GM06990 (cell line): ENCODE results near the gene DOCK7.

Source experiments
- DNase-seq: peaks from one replicate; pipeline ENCODE4 v3.0.0-alpha.2; 2011; ENCODE audit not compliant: insufficient read length; ENCODE audit errors: extremely low read depth
- H3K27me3 ChIP-seq: replicated peaks from 2 replicates; pipeline ENCODE4 v1.6.0; 2011; ENCODE audit warnings: low read length; ENCODE audit not compliant: control insufficient read depth, insufficient read depth
- H3K36me3 ChIP-seq: 2 replicates; pipeline ENCODE4 v1.5.1; 2011; ENCODE audit warnings: low read length; ENCODE audit not compliant: control insufficient read depth, insufficient read depth
- H3K4me3 ChIP-seq: replicated peaks from 2 replicates; pipeline ENCODE4 v1.5.1; 2011; ENCODE audit warnings: low read depth, mild to moderate bottlenecking, control low read depth, low read length
- TF ChIP-seq, protein P1 (sequence below): IDR thresholded peaks from 2 replicates; pipeline ENCODE4 v1.5.1; 2011; ENCODE audit warnings: low read length, control low read depth, mild to moderate bottlenecking, inconsistent platforms; ENCODE audit not compliant: insufficient read depth, poor library complexity, severe bottlenecking

DOCK7 gene

GRCh38 chr1:62687903-62688686 is at the start of gene DOCK7:
TSS of gene DOCK7 (minus strand) at chr1:62688386. CDS start at chr1:62688264, 122 bp downstream.
- H3K4me3 ChIP-seq: peak within 1 kb of the TSS; percentile 80
- H3K36me3 ChIP-seq: no peaks in the 10 kb centered on the region
- no peaks in the 10 kb centered on the region for H3K27me3 ChIP-seq
- DNase-seq: peak; percentile 79
- TF ChIP-seq, protein P1, sequence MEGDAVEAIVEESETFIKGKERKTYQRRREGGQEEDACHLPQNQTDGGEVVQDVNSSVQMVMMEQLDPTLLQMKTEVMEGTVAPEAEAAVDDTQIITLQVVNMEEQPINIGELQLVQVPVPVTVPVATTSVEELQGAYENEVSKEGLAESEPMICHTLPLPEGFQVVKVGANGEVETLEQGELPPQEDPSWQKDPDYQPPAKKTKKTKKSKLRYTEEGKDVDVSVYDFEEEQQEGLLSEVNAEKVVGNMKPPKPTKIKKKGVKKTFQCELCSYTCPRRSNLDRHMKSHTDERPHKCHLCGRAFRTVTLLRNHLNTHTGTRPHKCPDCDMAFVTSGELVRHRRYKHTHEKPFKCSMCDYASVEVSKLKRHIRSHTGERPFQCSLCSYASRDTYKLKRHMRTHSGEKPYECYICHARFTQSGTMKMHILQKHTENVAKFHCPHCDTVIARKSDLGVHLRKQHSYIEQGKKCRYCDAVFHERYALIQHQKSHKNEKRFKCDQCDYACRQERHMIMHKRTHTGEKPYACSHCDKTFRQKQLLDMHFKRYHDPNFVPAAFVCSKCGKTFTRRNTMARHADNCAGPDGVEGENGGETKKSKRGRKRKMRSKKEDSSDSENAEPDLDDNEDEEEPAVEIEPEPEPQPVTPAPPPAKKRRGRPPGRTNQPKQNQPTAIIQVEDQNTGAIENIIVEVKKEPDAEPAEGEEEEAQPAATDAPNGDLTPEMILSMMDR: no peak

GRCh38 chr1:62735491-62736171 is 47.4 kb upstream of the DOCK7 start:
- H3K27me3 ChIP-seq: no peaks in the 10 kb centered on the region
- DNase-seq: no peak
- H3K4me3 ChIP-seq: no peak overlapping the region
- TF ChIP-seq, protein P1: no peak
- H3K36me3 ChIP-seq: no peaks in the 10 kb centered on the region

DNA sequence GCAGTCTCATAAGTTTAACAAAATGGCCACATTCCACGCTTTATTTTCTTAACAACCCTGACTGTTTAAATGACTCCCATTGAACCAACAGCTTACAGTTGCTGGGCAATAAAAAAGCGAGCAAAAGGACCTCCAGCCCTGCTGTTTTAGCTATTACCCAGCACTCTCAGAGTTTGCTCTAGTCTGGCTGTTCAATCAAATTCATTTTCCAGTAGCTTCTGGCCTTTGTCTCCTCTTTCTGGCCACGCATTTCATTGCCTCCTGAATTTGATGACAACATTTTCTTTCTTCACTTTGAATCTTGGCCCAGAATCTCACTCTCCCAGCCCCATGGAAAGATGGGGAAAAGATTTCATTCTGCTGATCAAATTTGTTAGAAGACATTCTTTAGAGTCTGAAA is 44.1 kb upstream of the DOCK7 start:
- TF ChIP-seq, protein P1: no peak
- no peak for DNase-seq
- Histone ChIP-seq H3K27me3 (no peaks in the 10 kb centered on the region), H3K36me3 (no peaks in the 10 kb centered on the region), H3K4me3 (no peak overlapping the region)

DNA sequence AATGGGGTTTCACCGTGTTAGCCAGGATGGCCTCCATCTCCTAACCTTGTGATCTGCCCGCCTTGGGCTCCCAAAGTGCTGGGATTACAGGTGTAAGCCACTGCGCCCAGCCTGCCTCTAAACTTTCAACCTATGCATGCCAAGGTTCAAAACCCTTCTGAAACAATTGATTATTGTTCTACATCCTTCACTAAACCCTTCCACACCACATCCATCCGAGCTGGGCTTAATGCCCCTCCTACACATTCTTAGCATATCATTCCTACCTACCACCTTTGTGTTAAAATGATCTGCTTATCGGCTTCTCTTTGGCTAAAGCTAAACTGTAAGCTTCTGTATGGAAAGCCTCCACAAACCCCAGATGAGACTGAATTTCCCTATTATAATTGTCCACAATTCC is 40.8 kb upstream of the DOCK7 start:
- no peaks in the 10 kb centered on the region for H3K36me3 ChIP-seq
- no peak overlapping the region for H3K4me3 ChIP-seq
- no peaks in the 10 kb centered on the region for H3K27me3 ChIP-seq
- TF ChIP-seq, protein P1: no peak
- DNase-seq: no peak

GRCh38 chr1:62727656-62728407 is 39.6 kb upstream of the DOCK7 start:
- Histone ChIP-seq H3K4me3 (no peak overlapping the region), H3K36me3 (no peaks in the 10 kb centered on the region), H3K27me3 (no peaks in the 10 kb centered on the region)
- TF ChIP-seq, protein P1: no peak
- DNase-seq: no peak
